HepG2 (cell line): ENCODE data around the gene DUSP9. TPM values are rescaled to one million over a fixed set of nuclear protein-coding genes. Genes with fewer than 3 reads are reported as not detected.

ENCODE experiments used
- FOSL1 ChIP-seq: sonication (generic); formaldehyde crosslinking; IDR thresholded peaks from 2 replicates; pipeline ENCODE4 v1.9.0; 2021; ENCODE audit warnings: missing genetic modification reagents, borderline replicate concordance
- GPN1 ChIP-seq: sonication (generic); formaldehyde crosslinking; IDR thresholded peaks from 2 replicates; pipeline ENCODE4 v1.5.1; 2020; ENCODE audit warnings: missing genetic modification reagents, borderline replicate concordance
- GRHL1 ChIP-seq: sonication (generic); formaldehyde crosslinking; conservative IDR thresholded peaks from 2 replicates; pipeline ENCODE4 v1.8.0; 2022; ENCODE audit warnings: missing genetic modification reagents
- MLX ChIP-seq: IDR thresholded peaks from 2 replicates; pipeline ENCODE4 v1.6.1; 2016
- PPARG ChIP-seq: conservative IDR thresholded peaks from 2 replicates; pipeline ENCODE4 v1.6.1; 2016; ENCODE audit warnings: missing biosample characterization, missing genetic modification reagents
- SIN3A ChIP-seq: IDR thresholded peaks from 2 replicates; pipeline ENCODE4 v1.6.1; 2011; ENCODE audit warnings: low read depth, mild to moderate bottlenecking, control low read depth, low read length, borderline replicate concordance
- SMARCE1 ChIP-seq: fragments of 450-650 bp; IDR thresholded peaks from 2 replicates; pipeline ENCODE4 v1.6.1; 2017; ENCODE audit warnings: borderline replicate concordance
- SP5 ChIP-seq: IDR thresholded peaks from 2 replicates; pipeline ENCODE4 v1.6.1; 2016; ENCODE audit warnings: low read depth, borderline replicate concordance
- STAT6 ChIP-seq: sonication (generic); formaldehyde crosslinking; IDR thresholded peaks from 2 replicates; pipeline ENCODE4 v1.4.0; 2020; ENCODE audit warnings: missing genetic modification reagents, mild to moderate bottlenecking, borderline replicate concordance
- THAP9 ChIP-seq: sonication (generic); formaldehyde crosslinking; IDR thresholded peaks from 2 replicates; pipeline ENCODE4; 2020; ENCODE audit warnings: missing genetic modification reagents, mild to moderate bottlenecking, borderline replicate concordance
- TOE1 ChIP-seq: sonication (generic); formaldehyde crosslinking; IDR thresholded peaks from 2 replicates; pipeline ENCODE4 v1.4.0; 2020; ENCODE audit warnings: mild to moderate bottlenecking, missing genetic modification reagents
- ZFP36 ChIP-seq: fragments of 150-350 bp; IDR thresholded peaks from 2 replicates; pipeline ENCODE4 v1.6.1; 2018; ENCODE audit warnings: borderline replicate concordance, low read length, low read depth; ENCODE audit not compliant: partially characterized antibody
- ZMYM2 ChIP-seq: sonication (generic); formaldehyde crosslinking; IDR thresholded peaks from 2 replicates; pipeline ENCODE4 v1.8.0; 2022; ENCODE audit warnings: mild to moderate bottlenecking, missing genetic modification reagents
- ZNF138 ChIP-seq: sonication (generic); formaldehyde crosslinking; IDR thresholded peaks from 2 replicates; pipeline ENCODE4 v1.5.0; 2020; ENCODE audit warnings: mild to moderate bottlenecking, low read depth, missing genetic modification reagents
- ZNF281 ChIP-seq: sonication (generic); formaldehyde crosslinking; IDR thresholded peaks from 2 replicates; pipeline ENCODE4 v1.4.0; 2020; ENCODE audit warnings: missing genetic modification reagents, borderline replicate concordance
- ZNF343 ChIP-seq: sonication (generic); formaldehyde crosslinking; IDR thresholded peaks from 2 replicates; pipeline ENCODE4 v1.4.0; 2020; ENCODE audit warnings: mild to moderate bottlenecking, missing genetic modification reagents
- ZNF691 ChIP-seq: sonication (generic); formaldehyde crosslinking; IDR thresholded peaks from 2 replicates; pipeline ENCODE4 v1.4.0; 2020; ENCODE audit warnings: missing genetic modification reagents, low read depth, mild to moderate bottlenecking, borderline replicate concordance
- ZSCAN30 ChIP-seq: sonication (generic); formaldehyde crosslinking; IDR thresholded peaks from 2 replicates; pipeline ENCODE4 v1.5.0; 2020; ENCODE audit warnings: mild to moderate bottlenecking, missing genetic modification reagents
- polyA plus RNA-seq, 8 experiments: library from polyadenylated mRNA; depleted of rRNA in 3 of 8; stranded (reverse) in 7 of 8; unstranded in 1 of 8; fragments of >200 nt; fragmentation: Illumina TruSeq in 4 of 8; extraction: Trizol in 4 of 8; gene quantifications; 2 replicates each; pipeline versions ENCODE4 v1.2.1 to v1.2.3, GENCODE V29; 2011 to 2016; ENCODE audit warnings: low read depth in 4 of 8, missing spikeins in 1 of 8, mixed read lengths in 1 of 8; ENCODE audit not compliant: insufficient read depth in 1 of 8
- total RNA-seq, 5 experiments: library from RNA; depleted of rRNA; stranded (reverse); fragments of >200 nt; fragmentation: Illumina TruSeq; extraction: Trizol; gene quantifications; 2 replicates each; pipeline ENCODE4 v1.2.3, GENCODE V29; 2016; ENCODE audit warnings: low read depth in 1 of 5

The DUSP9 gene
- total and polyA plus RNA-seq, 2 of the 13 experiments (the other 11 are each of a cell fraction or from before 2014, with no cell fraction given): 235 to 435 TPM

GRCh38 chrX:153641627-153642026 is 5.4 kb upstream of the DUSP9 start (continued):
- peak; percentile 95 for TF ChIP-seq ZNF281 (CRISPR knock-in tag)
- no peak for TF ChIP-seq MLX (CRISPR knock-in tag)
- peak; percentile 74 for TF ChIP-seq PPARG (CRISPR knock-in tag)
- no peak for TF ChIP-seq TOE1 (CRISPR knock-in tag)
- no peak for TF ChIP-seq ZNF343 (CRISPR knock-in tag)
- no peak for TF ChIP-seq FOSL1
- no peak for TF ChIP-seq ZNF138
- TF ChIP-seq ZSCAN30 (CRISPR knock-in tag): no peak
- TF ChIP-seq ZFP36: no peak
- 0 out of 2 replicates have a peak, but pooled peaks have one; percentile 41 for TF ChIP-seq SIN3A
- TF ChIP-seq STAT6: no peak
- TF ChIP-seq ZMYM2: no peak
- no peak for TF ChIP-seq THAP9 (CRISPR knock-in tag)
- 0 out of 2 replicates have a peak, but pooled peaks have one; percentile 23 for TF ChIP-seq SP5
- TF ChIP-seq GRHL1: no peak
- TF ChIP-seq SMARCE1: no peak
- no peak for TF ChIP-seq GPN1 (CRISPR knock-in tag)
- no peak for TF ChIP-seq ZNF691 (CRISPR knock-in tag)
